Tibial nerve (tissue), 4 donors: ENCODE data around the gene DDC. TPM values are rescaled to one million over a fixed set of nuclear protein-coding genes. Genes with fewer than 3 reads are reported as not detected.

ENCODE experiments used
- DNase-seq, 2 donors: peaks; one replicate each; pipeline ENCODE4 v3.0.0-alpha.2; 2019; ENCODE audit warnings: low spot score in 2 of 2
- H3K27ac ChIP-seq, 4 donors: fragments of 200-600 bp; sonication (generic) in 3 of 4; one replicate each; pipeline ENCODE4 v1.5.1; 2017 to 2019; ENCODE audit warnings: mild to moderate bottlenecking in 1 of 4
- H3K27me3 ChIP-seq, 2 donors: fragments of 200-600 bp; sonication (generic) in 1 of 2; one replicate each; pipeline versions ENCODE4 v1.5.1 to v1.6.0; 2017 to 2019
- H3K36me3 ChIP-seq, 3 donors: fragments of 200-600 bp; sonication (generic); one replicate each; pipeline ENCODE4 v1.5.1; 2018 to 2019
- H3K4me1 ChIP-seq, 4 donors: fragments of 200-600 bp; sonication (generic) in 3 of 4; one replicate each; pipeline ENCODE4 v1.5.1; 2017 to 2019
- H3K4me3 ChIP-seq, 4 donors: fragments of 200-600 bp; sonication (generic) in 3 of 4; one replicate each; pipeline ENCODE4 v1.5.1; 2017 to 2019; ENCODE audit warnings: mild to moderate bottlenecking in 1 of 4, moderate library complexity in 1 of 4
- H3K9me3 ChIP-seq, 4 donors: fragments of 200-600 bp; sonication (generic) in 3 of 4; one replicate each; pipeline ENCODE4 v1.5.1; 2017 to 2019
- EP300 ChIP-seq, 2 donors: sonication (generic); formaldehyde crosslinking; IDR thresholded peaks; one replicate each; pipeline ENCODE4 v1.6.1; 2017; ENCODE audit warnings: antibody characterized with exemption in 2 of 2, mild to moderate bottlenecking in 1 of 2
- POLR2A ChIP-seq, 2 donors: fragments of 450-650 bp; IDR thresholded peaks; one replicate each; pipeline ENCODE4 v1.6.1; 2017; ENCODE audit warnings: antibody characterized with exemption in 2 of 2, mild to moderate bottlenecking in 2 of 2, moderate library complexity in 2 of 2
- WGBS, 2 donors: methylation state at CpG; one replicate each; pipeline ENCODE4 v1.1.5; 2018; 5-methylcytosine and 5-hydroxymethylcytosine counted together
- total RNA-seq, 4 donors: library from RNA; depleted of rRNA; stranded (reverse); fragments of >200 nt; gene quantifications; one replicate each; pipeline ENCODE4 v1.1.0, GENCODE V29; 2016
- TF ChIP-seq, protein P1 (sequence below), 5 experiments: fragments of 200-600 bp in 3 of 5; fragments of 450-650 bp in 2 of 5; sonication (generic) in 3 of 5; IDR thresholded peaks; one replicate each; pipeline ENCODE4 v1.5.1; 2016 to 2019; ENCODE audit warnings: antibody characterized with exemption in 5 of 5, mild to moderate bottlenecking in 3 of 5, moderate library complexity in 2 of 5

DDC gene
- total RNA-seq, 4 donors from 2014 or later, result 0.66 TPM; not detected in 3

DNA sequence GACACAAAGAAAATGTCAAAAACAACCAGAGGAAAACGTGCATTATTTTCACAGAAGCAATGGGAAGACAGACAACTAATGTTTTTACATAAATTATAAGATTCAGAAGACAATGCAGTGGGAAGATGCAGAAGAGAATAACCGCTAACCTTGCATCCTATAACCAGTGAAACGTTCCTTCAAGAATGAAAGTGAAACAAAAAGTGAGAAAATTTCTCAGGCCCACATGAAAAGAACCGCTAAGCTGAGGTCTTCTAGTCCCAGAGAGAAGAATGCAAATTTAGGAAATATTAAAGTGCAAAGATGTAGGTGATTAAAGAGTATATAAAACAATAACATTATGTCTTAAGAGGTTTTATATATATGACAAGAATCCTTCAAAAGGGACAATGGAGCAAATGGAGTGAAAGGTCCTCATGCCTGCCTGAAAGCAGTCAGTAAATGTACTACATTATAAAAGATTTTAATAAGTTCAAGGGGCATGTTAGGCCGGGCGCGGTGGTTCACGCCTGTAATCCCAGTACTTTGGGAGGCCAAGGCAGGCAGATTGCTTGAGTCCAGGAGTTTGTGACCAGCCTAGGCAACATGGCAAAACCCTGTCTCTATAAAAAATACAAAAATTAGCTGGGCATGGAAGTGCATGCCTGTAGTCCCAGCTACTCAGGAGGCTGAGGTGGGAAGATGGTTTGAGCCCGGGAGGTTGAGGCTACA lies 43.1 kb upstream of the DDC start:
- TF ChIP-seq EP300 (IDR thresholded peaks at IDR 0.05) (no peak), POLR2A (IDR thresholded peaks at IDR 0.05) (no peak)
- TF ChIP-seq, protein P1, sequence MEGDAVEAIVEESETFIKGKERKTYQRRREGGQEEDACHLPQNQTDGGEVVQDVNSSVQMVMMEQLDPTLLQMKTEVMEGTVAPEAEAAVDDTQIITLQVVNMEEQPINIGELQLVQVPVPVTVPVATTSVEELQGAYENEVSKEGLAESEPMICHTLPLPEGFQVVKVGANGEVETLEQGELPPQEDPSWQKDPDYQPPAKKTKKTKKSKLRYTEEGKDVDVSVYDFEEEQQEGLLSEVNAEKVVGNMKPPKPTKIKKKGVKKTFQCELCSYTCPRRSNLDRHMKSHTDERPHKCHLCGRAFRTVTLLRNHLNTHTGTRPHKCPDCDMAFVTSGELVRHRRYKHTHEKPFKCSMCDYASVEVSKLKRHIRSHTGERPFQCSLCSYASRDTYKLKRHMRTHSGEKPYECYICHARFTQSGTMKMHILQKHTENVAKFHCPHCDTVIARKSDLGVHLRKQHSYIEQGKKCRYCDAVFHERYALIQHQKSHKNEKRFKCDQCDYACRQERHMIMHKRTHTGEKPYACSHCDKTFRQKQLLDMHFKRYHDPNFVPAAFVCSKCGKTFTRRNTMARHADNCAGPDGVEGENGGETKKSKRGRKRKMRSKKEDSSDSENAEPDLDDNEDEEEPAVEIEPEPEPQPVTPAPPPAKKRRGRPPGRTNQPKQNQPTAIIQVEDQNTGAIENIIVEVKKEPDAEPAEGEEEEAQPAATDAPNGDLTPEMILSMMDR (IDR thresholded peaks at IDR 0.05), result no peak
- peaks cover 0 to 90% (median 0%) of the 10 kb centered on the region in 3 donors for H3K36me3 ChIP-seq
- 86% methylated on average over 9 of the region's 9 CpGs for WGBS, 2 donors

GRCh38 chr7:50607524-50608125 lies 42.4 kb upstream of the DDC start:
- H3K4me1 ChIP-seq, result no peaks in the 10 kb centered on the region
- no peak overlapping the region for H3K4me3 ChIP-seq
- 83% methylated on average over 6 of the region's 6 CpGs for WGBS, 2 donors
- TF ChIP-seq, protein P1 (IDR thresholded peaks at IDR 0.05), result no peak
- TF ChIP-seq POLR2A (IDR thresholded peaks at IDR 0.05) (no peak), EP300 (IDR thresholded peaks at IDR 0.05) (no peak)
- H3K27me3 ChIP-seq, result no peaks in the 10 kb centered on the region
- H3K27ac ChIP-seq, result no peak overlapping the region
- no peak for DNase-seq
- no peaks in the 10 kb centered on the region for H3K9me3 ChIP-seq
- H3K36me3 ChIP-seq, result peaks cover 0 to 90% (median 0%) of the 10 kb centered on the region in 3 donors

More for the DNA sequence above, 43.1 kb upstream of the DDC start:
- DNase-seq, result no peak
- Histone ChIP-seq H3K4me1 (no peaks in the 10 kb centered on the region), H3K27ac (no peak overlapping the region), H3K27me3 (no peaks in the 10 kb centered on the region), H3K9me3 (no peaks in the 10 kb centered on the region), H3K4me3 (no peak overlapping the region)

GRCh38 chr7:50605059-50605458 lies 39.9 kb upstream of the DDC start:
- no peak for TF ChIP-seq POLR2A (IDR thresholded peaks at IDR 0.05)
- TF ChIP-seq EP300 (IDR thresholded peaks at IDR 0.05), result no peak
- TF ChIP-seq, protein P1 (IDR thresholded peaks at IDR 0.05), result no peak
- DNase-seq, result no peak
- Histone ChIP-seq H3K9me3 (no peaks in the 10 kb centered on the region), H3K27ac (no peak overlapping the region), H3K4me1 (no peaks in the 10 kb centered on the region), H3K27me3 (no peaks in the 10 kb centered on the region), H3K36me3 (peaks cover 0 to 75% (median 0%) of the 10 kb centered on the region in 3 donors), H3K4me3 (no peak overlapping the region)
- 92 to 94% methylated on average over 11 to 13 of the region's 13 CpGs for WGBS, 2 donors

DNA sequence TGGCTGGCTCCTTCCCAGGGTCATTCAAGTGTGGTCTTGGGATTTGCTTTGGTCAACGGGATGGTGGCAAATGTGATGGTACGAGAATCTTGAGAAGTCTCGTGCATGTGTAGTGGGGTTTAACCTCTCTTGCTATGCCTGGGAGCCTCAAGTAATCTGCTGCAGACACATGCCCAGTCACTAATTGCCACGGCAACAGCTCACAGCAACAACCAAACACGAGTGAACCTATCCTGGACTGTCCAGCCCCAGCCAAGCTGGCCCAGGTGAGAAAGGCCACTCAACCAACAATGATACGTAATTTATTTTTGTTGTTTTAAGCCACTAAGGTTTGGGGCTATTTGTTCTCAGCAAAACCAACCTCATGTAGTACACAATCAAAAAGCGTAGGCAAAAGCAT lies 38.1 kb upstream of the DDC start:
- DNase-seq, result no peak
- Histone ChIP-seq H3K4me3 (no peak overlapping the region), H3K9me3 (no peaks in the 10 kb centered on the region), H3K27ac (no peak overlapping the region), H3K27me3 (no peaks in the 10 kb centered on the region), H3K4me1 (no peaks in the 10 kb centered on the region), H3K36me3 (peaks cover 0 to 82% (median 0%) of the 10 kb centered on the region in 3 donors)
- TF ChIP-seq POLR2A (IDR thresholded peaks at IDR 0.05) (no peak), EP300 (IDR thresholded peaks at IDR 0.05) (no peak)
- TF ChIP-seq, protein P1 (IDR thresholded peaks at IDR 0.05), result no peak
- 83 to 89% methylated on average over 7 of the region's 7 CpGs for WGBS, 2 donors

DNA sequence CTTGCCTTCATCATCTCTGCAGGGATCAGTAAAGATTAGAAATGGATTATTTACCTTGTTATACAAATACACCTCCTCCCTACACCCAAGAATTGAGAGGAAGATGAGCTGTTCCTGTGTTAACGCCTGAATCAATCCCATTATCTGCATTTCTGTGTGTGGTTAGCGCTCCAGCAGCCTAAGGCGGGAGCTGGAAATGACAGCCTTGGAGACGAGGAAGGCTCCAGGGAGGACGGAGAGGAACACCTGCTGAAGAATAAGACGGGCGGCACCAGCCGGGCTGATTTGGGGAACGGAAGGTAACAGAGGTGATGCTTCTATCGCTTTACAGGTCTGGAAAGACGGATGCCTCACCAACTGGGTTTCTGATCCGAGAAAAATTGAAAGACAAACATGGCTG lies 34.2 kb upstream of the DDC start:
- DNase-seq, result no peak
- Histone ChIP-seq H3K27me3 (no peaks in the 10 kb centered on the region), H3K36me3 (peaks cover 0 to 67% (median 0%) of the 10 kb centered on the region in 3 donors), H3K4me3 (no peak overlapping the region), H3K9me3 (no peaks in the 10 kb centered on the region), H3K27ac (no peak overlapping the region), H3K4me1 (no peaks in the 10 kb centered on the region)
- WGBS, 2 donors, result 94% methylated on average over 12 of the region's 12 CpGs
- TF ChIP-seq, protein P1 (IDR thresholded peaks at IDR 0.05), result no peak
- TF ChIP-seq POLR2A (IDR thresholded peaks at IDR 0.05), result no peak
- no peak for TF ChIP-seq EP300 (IDR thresholded peaks at IDR 0.05)
